GM18520 (cell line): Measurements from ENCODE around the gene PRDM8.

Experiments
- ATAC-seq: cut with Tn5 transposase; IDR thresholded peaks from one replicate; pipeline ENCODE4 v1.9.1; 2021; ENCODE audit not compliant: unreplicated experiment

PRDM8 gene

GRCh38 chr4:80199947-80200346, 2.6 kb downstream of the PRDM8 start:
- ATAC-seq = no peak

- no peak for ATAC-seq
Measured at GRCh38 chr4:80201252-80202151, 4.2 kb downstream of the PRDM8 start.

DNA sequence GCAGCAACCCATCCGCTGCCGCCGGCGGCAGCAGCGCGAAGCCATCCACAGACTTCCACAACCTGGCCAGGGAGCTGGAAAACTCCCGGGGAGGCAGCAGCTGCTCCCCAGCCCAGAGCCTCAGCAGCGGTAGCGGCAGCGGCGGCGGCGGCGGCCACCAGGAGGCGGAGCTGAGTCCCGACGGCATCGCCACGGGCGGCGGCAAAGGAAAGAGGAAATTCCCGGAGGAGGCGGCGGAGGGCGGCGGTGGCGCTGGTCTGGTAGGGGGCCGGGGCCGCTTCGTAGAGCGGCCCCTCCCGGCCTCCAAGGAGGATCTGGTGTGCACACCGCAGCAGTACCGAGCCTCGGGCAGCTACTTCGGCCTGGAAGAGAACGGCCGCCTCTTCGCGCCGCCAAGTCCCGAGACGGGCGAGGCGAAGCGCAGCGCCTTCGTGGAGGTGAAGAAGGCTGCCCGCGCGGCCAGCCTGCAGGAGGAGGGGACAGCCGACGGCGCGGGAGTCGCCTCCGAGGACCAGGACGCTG, 4.9 kb downstream of the PRDM8 start:
- no peak for ATAC-seq

DNA sequence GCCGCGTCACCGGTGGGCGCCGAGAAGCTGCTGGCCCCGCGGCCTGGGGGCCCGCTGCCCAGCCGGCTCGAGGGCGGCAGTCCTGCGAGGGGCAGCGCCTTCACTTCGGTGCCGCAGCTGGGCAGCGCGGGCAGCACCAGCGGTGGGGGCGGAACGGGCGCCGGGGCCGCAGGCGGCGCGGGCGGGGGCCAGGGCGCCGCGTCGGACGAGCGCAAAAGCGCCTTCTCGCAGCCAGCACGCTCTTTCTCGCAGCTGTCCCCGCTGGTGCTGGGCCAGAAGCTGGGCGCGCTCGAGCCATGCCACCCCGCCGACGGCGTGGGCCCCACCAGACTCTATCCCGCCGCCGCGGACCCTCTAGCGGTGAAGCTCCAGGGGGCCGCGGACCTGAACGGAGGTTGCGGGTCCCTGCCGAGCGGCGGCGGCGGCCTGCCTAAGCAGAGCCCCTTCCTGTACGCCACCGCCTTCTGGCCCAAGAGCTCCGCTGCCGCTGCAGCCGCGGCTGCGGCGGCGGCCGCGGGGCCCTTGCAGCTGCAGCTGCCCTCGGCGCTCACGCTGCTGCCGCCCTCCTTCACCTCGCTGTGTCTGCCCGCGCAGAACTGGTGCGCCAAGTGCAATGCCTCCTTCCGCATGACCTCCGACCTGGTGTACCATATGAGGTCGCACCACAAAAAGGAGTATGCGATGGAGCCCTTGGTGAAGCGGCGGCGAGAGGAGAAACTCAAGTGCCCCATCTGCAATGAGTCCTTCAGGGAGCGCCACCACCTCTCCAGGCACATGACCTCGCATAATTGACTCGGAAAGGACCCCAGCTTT, 5.6 kb downstream of the PRDM8 start:
- ATAC-seq = no peak

DNA sequence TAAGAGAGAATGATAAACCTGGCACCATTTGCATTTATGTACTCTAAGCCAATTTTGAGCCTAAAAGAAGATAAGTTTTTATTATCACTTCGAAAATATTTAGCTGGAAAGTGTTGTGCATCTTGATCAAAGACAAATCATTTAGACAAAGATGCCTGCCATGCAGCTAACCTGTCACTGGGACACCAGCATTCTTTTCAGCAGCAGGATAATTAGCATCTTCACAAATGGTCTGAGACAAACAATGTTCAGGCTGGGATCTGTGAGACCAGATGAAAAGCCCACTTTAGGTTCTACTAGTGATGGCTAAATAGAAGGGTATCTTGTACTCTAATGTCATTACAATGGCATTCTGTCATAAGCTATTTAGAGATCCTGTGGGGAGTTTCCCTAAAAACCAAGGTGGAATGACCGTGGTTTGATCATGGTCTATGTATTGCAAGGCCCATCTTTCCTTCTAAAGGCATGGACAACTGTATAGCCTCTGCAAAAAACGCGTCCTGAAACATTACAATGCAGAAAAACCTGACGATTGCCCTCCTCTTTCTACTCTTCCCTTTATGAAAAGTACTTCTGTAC, 7.2 kb downstream of the PRDM8 start:
- ATAC-seq = no peak

DNA sequence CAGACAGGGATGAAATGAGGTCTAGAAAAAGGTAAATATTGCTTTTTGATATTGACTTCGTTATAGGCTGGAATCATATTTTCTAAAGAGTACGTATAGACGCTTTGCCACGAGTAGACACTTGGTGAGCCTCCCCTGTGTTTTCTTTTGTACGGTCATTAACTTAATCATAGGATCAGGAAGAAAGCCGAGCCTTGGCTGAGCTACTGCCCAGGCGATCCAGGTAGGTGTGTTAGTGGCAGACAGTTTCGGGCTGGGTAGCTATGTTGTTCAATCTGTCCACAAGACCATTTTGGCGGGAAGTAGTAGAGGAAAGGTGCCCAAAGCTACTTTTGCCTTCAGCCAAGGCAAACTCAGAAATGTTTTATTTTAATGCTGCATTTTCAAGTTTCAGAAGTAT, 8.8 kb downstream of the PRDM8 start:
- no peak for ATAC-seq

GRCh38 chr4:80206521-80207171, 9.3 kb downstream of the PRDM8 start:
- no peak for ATAC-seq

GRCh38 chr4:80207172-80207583, 9.9 kb downstream of the PRDM8 start:
- no peak for ATAC-seq

- no peak for ATAC-seq
Measured at GRCh38 chr4:80207664-80208063, 10.4 kb downstream of the PRDM8 start.

DNA sequence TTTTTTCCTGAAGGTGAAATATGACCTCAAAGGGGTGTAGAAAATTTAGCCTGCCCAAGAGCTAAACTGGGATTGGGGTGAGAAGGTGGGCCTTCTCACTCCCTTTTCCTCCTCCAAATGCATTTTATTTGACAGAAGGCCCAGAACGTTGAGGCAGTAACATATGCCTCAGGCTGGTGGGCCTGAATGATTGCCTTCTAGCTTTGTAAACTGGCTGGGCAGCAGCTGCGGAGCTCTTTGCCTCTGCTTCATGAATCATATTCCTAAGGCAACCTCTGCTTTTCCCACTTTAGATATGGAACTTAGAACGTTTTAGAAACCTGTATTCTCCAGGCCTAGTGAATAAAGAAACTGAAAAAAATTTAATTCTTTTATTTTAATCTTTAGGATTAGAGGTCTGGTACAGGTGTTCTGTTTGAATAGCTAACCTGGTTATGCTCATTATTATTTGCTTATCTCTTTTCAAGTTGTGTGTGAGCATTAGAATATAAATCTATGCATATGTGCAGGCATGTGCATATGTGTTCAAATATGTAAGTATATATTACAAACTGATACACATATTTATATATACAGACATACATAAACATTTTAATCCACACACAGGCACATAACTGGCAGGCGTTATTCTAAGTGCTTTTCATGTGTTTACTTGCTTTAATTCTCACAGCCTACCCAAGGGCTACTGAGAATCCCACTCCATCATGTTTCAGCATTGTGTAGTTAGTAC, 11.5 kb downstream of the PRDM8 start:
- no peak for ATAC-seq

- no peak for ATAC-seq
Measured at GRCh38 chr4:80209340-80209701, 12.0 kb downstream of the PRDM8 start.

DNA sequence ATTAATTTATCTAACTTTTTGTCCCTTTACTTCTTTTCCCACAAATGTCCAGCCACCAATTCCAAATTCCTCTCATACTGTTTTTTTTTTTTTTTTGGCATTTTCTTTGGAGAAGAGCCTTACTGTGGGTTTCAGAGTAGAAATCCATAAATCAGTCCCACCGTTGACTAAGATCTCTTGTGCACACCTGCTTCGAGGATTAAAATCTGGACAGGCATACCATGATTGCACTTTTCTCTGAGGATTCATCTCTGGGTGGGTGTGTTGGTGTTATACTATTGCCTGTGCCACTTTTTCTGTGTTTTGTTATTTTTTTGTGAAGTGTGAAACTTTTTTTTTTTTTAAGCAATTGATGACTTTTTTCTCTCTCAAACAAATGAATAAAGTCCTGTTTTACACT, 13.2 kb downstream of the PRDM8 start:
- no peak for ATAC-seq

GRCh38 chr4:80213117-80213815, 16.0 kb downstream of the PRDM8 start:
- no peak for ATAC-seq

DNA sequence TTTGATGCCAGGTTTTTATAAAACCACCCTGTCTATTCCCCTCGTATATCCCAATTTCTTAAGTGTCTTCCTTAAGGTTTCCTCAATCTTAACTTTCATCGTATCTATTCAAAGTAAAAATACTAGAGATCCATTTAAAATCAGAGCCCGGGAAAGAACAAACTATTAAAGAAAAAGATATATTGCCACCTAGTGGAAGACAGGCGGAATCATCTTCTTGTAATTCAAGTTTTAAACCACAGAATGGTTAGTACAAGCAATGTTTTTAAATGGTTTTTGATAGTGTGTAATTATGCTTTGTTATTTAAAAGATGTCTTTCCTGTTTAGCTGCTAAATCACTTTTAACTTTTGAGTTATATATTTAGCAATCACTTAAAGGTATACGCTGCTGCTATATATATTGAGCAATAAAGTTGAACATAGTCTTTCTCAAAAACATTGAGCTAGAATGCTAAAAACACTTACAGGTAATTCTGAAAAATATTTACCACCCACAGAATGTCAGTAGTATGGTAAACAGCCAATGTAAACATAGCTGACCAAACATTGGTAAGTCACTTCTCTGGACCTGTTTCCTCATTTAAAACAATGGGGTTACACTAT, 18.2 kb downstream of the PRDM8 start:
- ATAC-seq = no peak

- ATAC-seq = no peak
Measured at GRCh38 chr4:80216100-80216761, 18.9 kb downstream of the PRDM8 start.

GRCh38 chr4:80219301-80220025, 22.2 kb downstream of the PRDM8 start:
- no peak for ATAC-seq

DNA sequence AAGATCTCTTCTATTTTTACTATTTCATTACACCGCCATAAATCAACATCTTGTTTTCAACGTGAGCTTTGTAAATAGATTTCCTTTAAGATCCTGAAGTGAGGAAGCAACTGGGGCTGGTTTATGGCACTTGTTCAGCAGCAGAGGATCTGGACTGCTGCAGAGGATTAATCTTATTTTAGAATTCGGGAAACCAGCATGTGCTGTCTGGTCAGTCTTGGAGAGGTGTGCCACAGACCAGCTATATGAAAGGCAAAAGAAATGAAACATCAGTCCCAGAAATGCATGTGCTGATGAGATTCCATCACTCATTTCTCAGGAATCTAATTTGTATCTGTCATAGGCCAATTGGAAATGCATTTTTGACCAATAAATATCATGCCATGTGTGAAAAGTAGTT, 23.4 kb downstream of the PRDM8 start:
- ATAC-seq = no peak

GRCh38 chr4:80221161-80221560, 23.9 kb downstream of the PRDM8 start:
- no peak for ATAC-seq
